ENCODE data around the gene TCHHL1.

The TCHHL1 gene

GRCh38 chr1:152061952-152062351 lies 26.9 kb downstream of the TCHHL1 start:
- Histone ChIP-seq H4K20me1 (ENCODE audit: insufficient read depth, low read length) (no peaks in the 10 kb centered on the region), H3K4me2 (ENCODE audit: low read length) (no peak overlapping the region), H2AFZ (ENCODE audit: low read depth, low read length) (no peak overlapping the region), H3K36me3 (replicated peaks; ENCODE audit: low read depth, low read length) (no peaks in the 10 kb centered on the region), H3K27ac (ENCODE audit: low read length) (no peak overlapping the region), H3K4me1 (ENCODE audit: low read length) (no peaks in the 10 kb centered on the region), H3K9ac (ENCODE audit: low read length) (no peak overlapping the region), H3K4me3 (ENCODE audit: low read length) (no peak overlapping the region), H3K27me3 (ENCODE audit: low read depth, low read length) (peaks cover 66% of the 10 kb centered on the region), H3K79me2 (ENCODE audit: low read length) (no peaks in the 10 kb centered on the region), H3K9me3 (ENCODE audit: insufficient read depth, low read length) (no peaks in the 10 kb centered on the region)
- no peak for TF ChIP-seq EZH2phosphoT487 (IDR thresholded peaks at IDR 0.05; ENCODE audit: low read depth)
- TF ChIP-seq, protein P1, sequence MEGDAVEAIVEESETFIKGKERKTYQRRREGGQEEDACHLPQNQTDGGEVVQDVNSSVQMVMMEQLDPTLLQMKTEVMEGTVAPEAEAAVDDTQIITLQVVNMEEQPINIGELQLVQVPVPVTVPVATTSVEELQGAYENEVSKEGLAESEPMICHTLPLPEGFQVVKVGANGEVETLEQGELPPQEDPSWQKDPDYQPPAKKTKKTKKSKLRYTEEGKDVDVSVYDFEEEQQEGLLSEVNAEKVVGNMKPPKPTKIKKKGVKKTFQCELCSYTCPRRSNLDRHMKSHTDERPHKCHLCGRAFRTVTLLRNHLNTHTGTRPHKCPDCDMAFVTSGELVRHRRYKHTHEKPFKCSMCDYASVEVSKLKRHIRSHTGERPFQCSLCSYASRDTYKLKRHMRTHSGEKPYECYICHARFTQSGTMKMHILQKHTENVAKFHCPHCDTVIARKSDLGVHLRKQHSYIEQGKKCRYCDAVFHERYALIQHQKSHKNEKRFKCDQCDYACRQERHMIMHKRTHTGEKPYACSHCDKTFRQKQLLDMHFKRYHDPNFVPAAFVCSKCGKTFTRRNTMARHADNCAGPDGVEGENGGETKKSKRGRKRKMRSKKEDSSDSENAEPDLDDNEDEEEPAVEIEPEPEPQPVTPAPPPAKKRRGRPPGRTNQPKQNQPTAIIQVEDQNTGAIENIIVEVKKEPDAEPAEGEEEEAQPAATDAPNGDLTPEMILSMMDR (IDR thresholded peaks at IDR 0.05; ENCODE audit: low read depth, low read length): no peak

GRCh38 chr1:152053375-152053774 lies 35.5 kb downstream of the TCHHL1 start:
- TF ChIP-seq, protein P1 (IDR thresholded peaks at IDR 0.05; ENCODE audit: low read depth, low read length): no peak
- no peak for TF ChIP-seq EZH2phosphoT487 (IDR thresholded peaks at IDR 0.05; ENCODE audit: low read depth)
- no peaks in the 10 kb centered on the region for H3K9me3 ChIP-seq (ENCODE audit: insufficient read depth, low read length)
- H2AFZ ChIP-seq (ENCODE audit: low read depth, low read length): no peak overlapping the region
- H3K9ac ChIP-seq (ENCODE audit: low read length): no peak overlapping the region
- no peak overlapping the region for H3K4me3 ChIP-seq (ENCODE audit: low read length)
- H3K36me3 ChIP-seq (replicated peaks; ENCODE audit: low read depth, low read length): no peaks in the 10 kb centered on the region
- H3K27me3 ChIP-seq (ENCODE audit: low read depth, low read length): peaks cover 63% of the 10 kb centered on the region
- H3K4me1 ChIP-seq (ENCODE audit: low read length): peaks cover 5% of the 10 kb centered on the region
- no peaks in the 10 kb centered on the region for H4K20me1 ChIP-seq (ENCODE audit: insufficient read depth, low read length)
- no peak overlapping the region for H3K4me2 ChIP-seq (ENCODE audit: low read length)
- no peaks in the 10 kb centered on the region for H3K79me2 ChIP-seq (ENCODE audit: low read length)
- no peak overlapping the region for H3K27ac ChIP-seq (ENCODE audit: low read length)

- H3K36me3 ChIP-seq (replicated peaks; ENCODE audit: low read depth, low read length): no peaks in the 10 kb centered on the region
Measured at GRCh38 chr1:152052606-152053005, 36.3 kb downstream of the TCHHL1 start.

DNA sequence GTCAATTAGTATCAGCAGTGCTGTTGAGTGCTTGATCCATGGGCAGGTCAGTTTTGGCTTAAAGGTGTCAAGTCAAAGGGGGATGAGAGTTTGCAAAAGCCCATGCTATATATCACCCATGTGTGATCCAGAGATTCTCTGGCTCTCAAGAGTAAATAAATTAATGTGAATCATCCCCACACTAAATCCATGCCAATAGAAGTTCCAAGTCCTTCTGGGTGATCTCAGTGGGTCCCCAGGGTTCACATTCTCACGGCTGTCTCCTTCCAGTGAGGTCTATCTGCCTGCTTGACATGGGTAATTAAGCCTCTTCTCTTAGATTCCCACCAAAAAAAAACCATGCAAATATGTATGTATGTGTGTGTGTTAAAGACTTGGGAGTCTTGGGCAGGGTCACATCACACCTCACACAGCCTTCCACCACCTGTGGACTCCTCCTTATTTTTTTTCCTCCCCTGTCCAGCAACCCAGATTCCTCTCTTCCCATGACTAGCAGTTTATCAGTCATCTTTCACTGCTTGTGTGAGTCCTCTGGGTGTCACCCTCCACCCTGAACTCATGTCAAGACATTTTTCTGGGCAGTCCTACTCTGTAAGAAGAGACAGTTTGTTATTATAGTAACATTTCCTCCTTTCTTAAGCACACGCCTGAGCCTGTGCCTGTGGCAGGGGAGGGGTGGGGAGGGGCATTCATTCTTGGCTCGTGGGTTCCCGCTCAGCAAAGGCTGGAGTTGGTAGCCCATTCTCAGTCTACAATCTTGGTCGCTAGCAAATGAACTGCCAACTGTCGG lies 37.8 kb downstream of the TCHHL1 start:
- TF ChIP-seq, protein P1 (IDR thresholded peaks at IDR 0.05; ENCODE audit: low read depth, low read length): no peak; the same call in 1 of the 2 replicates
- no peak for TF ChIP-seq EZH2phosphoT487 (IDR thresholded peaks at IDR 0.05; ENCODE audit: low read depth)
- H3K9ac ChIP-seq (ENCODE audit: low read length): no peak overlapping the region
- no peak overlapping the region for H3K4me3 ChIP-seq (ENCODE audit: low read length)
- H3K4me2 ChIP-seq (ENCODE audit: low read length): no peak overlapping the region
- no peak overlapping the region for H2AFZ ChIP-seq (ENCODE audit: low read depth, low read length)
- no peaks in the 10 kb centered on the region for H4K20me1 ChIP-seq (ENCODE audit: insufficient read depth, low read length)
- no peaks in the 10 kb centered on the region for H3K79me2 ChIP-seq (ENCODE audit: low read length)
- H3K9me3 ChIP-seq (ENCODE audit: insufficient read depth, low read length): no peaks in the 10 kb centered on the region
- H3K27me3 ChIP-seq (ENCODE audit: low read depth, low read length): peaks cover 47% of the 10 kb centered on the region
- H3K27ac ChIP-seq (ENCODE audit: low read length): no peak overlapping the region
- H3K36me3 ChIP-seq (replicated peaks; ENCODE audit: low read depth, low read length): no peaks in the 10 kb centered on the region
- H3K4me1 ChIP-seq (ENCODE audit: low read length): peaks cover 16% of the 10 kb centered on the region

More at GRCh38 chr1:152052606-152053005, 36.3 kb downstream of the TCHHL1 start:
- Histone ChIP-seq H3K4me1 (ENCODE audit: low read length) (peaks cover 13% of the 10 kb centered on the region), H3K79me2 (ENCODE audit: low read length) (no peaks in the 10 kb centered on the region), H3K9ac (ENCODE audit: low read length) (no peak overlapping the region), H3K27ac (ENCODE audit: low read length) (no peak overlapping the region), H3K4me2 (ENCODE audit: low read length) (peak overlapping the region; percentile 43), H2AFZ (ENCODE audit: low read depth, low read length) (no peak overlapping the region), H3K9me3 (ENCODE audit: insufficient read depth, low read length) (no peaks in the 10 kb centered on the region), H3K4me3 (ENCODE audit: low read length) (no peak overlapping the region), H4K20me1 (ENCODE audit: insufficient read depth, low read length) (no peaks in the 10 kb centered on the region), H3K27me3 (ENCODE audit: low read depth, low read length) (peaks cover 55% of the 10 kb centered on the region)
- no peak for TF ChIP-seq EZH2phosphoT487 (IDR thresholded peaks at IDR 0.05; ENCODE audit: low read depth)
- TF ChIP-seq, protein P1 (IDR thresholded peaks at IDR 0.05; ENCODE audit: low read depth, low read length): peak; percentile 98
